Activated B cell treated with CpG ODN at 0.5 μM for 24 hours (primary cell): ENCODE results near the gene KIAA0319L. TPM values are rescaled to one million over a fixed set of nuclear protein-coding genes. Genes with fewer than 3 reads are reported as not detected.

Experiments used
- ATAC-seq: fragments of 200-7000 bp; cut with Tn5 transposase; one replicate; pipeline ENCODE4 v1.10.0; 2021; ENCODE audit warnings: low read depth, mild to moderate bottlenecking, moderate library complexity
- CTCF ChIA-PET: fragments of 350-600 bp; sonication (Branson Sonifier 250); formaldehyde crosslinking; loops from one replicate; lab custom pipeline; 2021; ENCODE audit warnings: antibody characterized with exemption; lab: Charles Lee
- POLR2A ChIA-PET: fragments of 350-600 bp; sonication (Branson Sonifier 250); formaldehyde crosslinking; loops from one replicate; lab custom pipeline; 2021; ENCODE audit warnings: antibody characterized with exemption; lab: Charles Lee
- DNase-seq: peaks from one replicate; pipeline ENCODE4 v3.0.0; 2022
- H3K27ac Mint-ChIP-seq: one replicate; pipeline ENCODE4 v1.8.0; 2020; ENCODE audit warnings: mixed read lengths
- H3K27me3 Mint-ChIP-seq: one replicate; pipeline ENCODE4 v1.8.0; 2021; ENCODE audit warnings: mixed read lengths
- H3K36me3 Mint-ChIP-seq: one replicate; pipeline ENCODE4 v1.8.0; 2021; ENCODE audit warnings: low read depth, mixed read lengths
- H3K4me1 Mint-ChIP-seq: one replicate; pipeline ENCODE4 v1.8.0; 2021; ENCODE audit warnings: mixed read lengths
- H3K4me3 Mint-ChIP-seq: one replicate; pipeline ENCODE4 v1.8.0; 2020; ENCODE audit warnings: mild to moderate bottlenecking, mixed read lengths
- H3K9me3 Mint-ChIP-seq: one replicate; pipeline ENCODE4 v1.8.0; 2020; ENCODE audit warnings: mixed read lengths
- intact Hi-C: fragments of 100-400 bp; cut with micrococcal nuclease; formaldehyde crosslinking; loops from one replicate; pipeline ENCODE4 v1.15.1; 2024
- total RNA-seq: library from RNA; stranded (reverse); gene quantifications from 2 replicates; pipeline ENCODE4 v1.2.3, GENCODE V29; 2022
- TF ChIP-seq, protein P1 (sequence below): fragments of 200-600 bp; IDR thresholded peaks from one replicate; pipeline ENCODE4 v1.8.0; 2022; ENCODE audit warnings: antibody characterized with exemption, mild to moderate bottlenecking

The KIAA0319L gene
- total RNA-seq, 1 donor from 2014 or later = 59.1 TPM

DNA sequence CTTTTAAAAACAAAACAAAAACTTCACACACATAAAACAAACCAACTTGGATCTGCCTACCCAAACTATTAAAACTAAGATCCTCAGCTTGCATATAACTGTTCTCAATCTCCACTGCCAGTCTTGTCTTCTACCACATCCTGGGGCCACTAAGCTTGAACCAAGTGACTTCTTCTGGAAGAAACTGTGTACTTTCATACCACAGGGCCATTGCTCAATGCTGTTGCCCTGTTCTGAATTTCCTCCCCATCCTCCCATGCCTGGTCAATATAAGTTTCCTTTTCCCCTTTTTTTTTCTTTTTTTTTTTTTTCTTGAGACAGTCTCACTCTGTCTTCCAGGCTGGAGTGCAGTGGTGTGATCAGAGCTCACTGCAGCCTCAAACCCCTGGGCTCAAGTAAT is 109.9 kb downstream of the KIAA0319L start:
- no peak overlapping the region for H3K27ac Mint-ChIP-seq

DNA sequence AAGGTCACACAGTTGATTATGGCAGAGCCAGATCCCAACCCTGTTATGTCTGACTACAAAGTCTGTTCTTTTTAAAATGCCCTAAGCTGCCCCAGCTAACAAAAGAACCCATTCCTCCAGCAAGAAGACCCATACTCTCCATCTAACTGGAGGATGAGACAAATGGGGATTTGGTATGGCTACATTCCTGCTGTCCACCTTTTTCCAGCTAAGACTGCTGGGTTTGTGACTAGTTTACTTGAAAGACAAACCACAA is 112.8 kb downstream of the KIAA0319L start:
- no peak overlapping the region for H3K27ac Mint-ChIP-seq
- intact Hi-C loops = no loop called here
- H3K9me3 Mint-ChIP-seq = no peaks in the 10 kb centered on the region
- no peak for DNase-seq
- H3K4me3 Mint-ChIP-seq = no peak overlapping the region
- TF ChIP-seq, protein P1, sequence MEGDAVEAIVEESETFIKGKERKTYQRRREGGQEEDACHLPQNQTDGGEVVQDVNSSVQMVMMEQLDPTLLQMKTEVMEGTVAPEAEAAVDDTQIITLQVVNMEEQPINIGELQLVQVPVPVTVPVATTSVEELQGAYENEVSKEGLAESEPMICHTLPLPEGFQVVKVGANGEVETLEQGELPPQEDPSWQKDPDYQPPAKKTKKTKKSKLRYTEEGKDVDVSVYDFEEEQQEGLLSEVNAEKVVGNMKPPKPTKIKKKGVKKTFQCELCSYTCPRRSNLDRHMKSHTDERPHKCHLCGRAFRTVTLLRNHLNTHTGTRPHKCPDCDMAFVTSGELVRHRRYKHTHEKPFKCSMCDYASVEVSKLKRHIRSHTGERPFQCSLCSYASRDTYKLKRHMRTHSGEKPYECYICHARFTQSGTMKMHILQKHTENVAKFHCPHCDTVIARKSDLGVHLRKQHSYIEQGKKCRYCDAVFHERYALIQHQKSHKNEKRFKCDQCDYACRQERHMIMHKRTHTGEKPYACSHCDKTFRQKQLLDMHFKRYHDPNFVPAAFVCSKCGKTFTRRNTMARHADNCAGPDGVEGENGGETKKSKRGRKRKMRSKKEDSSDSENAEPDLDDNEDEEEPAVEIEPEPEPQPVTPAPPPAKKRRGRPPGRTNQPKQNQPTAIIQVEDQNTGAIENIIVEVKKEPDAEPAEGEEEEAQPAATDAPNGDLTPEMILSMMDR = no peak
- H3K27me3 Mint-ChIP-seq = no peaks in the 10 kb centered on the region
- ChIA-PET POLR2A (no interaction called here), CTCF (no interaction called here)
- H3K36me3 Mint-ChIP-seq = peaks cover 50% of the 10 kb centered on the region
- ATAC-seq = no peak
- no peaks in the 10 kb centered on the region for H3K4me1 Mint-ChIP-seq

More for the DNA sequence above, 109.9 kb downstream of the KIAA0319L start:
- Mint-ChIP-seq H3K27me3 (no peaks in the 10 kb centered on the region), H3K9me3 (no peaks in the 10 kb centered on the region), H3K4me3 (no peak overlapping the region), H3K36me3 (peaks cover 41% of the 10 kb centered on the region), H3K4me1 (no peaks in the 10 kb centered on the region)
- TF ChIP-seq, protein P1 = no peak
- ATAC-seq (no peak), DNase-seq (no peak)
- ChIA-PET POLR2A (no interaction called here), CTCF (interaction anchor here (0.8 to 6.9 kb wide), 4 partner anchors 119 to 325 kb away, joined by 3 to 101 read pairs (median 4); no protein-coding TSS in a partner anchor)
- intact Hi-C loops = no loop called here

DNA sequence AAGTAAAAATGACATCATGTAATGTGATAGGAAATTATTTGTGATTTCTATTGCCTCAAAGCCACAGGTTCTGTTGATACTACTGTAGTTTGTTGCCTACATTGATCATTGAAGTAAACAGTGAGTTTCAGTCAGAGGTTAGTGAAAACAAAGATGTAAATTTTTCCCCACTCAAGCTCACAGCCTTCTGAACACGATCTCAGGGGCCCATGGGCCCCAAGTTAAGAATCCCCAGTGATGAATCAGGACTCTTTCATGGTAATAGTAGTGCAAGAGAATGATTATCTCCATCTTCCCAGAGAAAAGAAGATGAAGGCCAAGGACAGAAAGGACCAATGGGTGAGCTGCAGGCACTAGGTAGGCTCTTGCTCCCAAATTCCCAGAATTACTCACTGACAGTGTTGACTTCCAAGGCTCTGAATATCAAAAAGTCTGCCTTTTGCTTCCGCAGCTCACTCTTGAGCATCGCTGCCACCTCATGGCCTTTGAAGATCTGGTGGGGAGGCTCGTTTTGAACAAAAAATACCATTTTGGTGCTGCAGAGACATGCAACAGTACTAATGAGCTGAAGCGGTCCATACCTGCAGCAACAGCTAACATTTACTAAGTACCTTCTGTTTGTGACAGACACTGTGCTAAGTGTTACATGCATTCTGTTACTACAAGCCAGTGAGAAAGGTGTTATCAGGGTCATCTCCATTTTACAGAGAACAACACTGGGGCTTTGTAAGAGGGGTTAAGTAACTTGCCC is 113.3 kb downstream of the KIAA0319L start:
- Mint-ChIP-seq H3K36me3 (peaks cover 55% of the 10 kb centered on the region), H3K4me1 (no peaks in the 10 kb centered on the region), H3K27me3 (no peaks in the 10 kb centered on the region), H3K9me3 (no peaks in the 10 kb centered on the region), H3K27ac (no peak overlapping the region), H3K4me3 (no peak overlapping the region)
- ATAC-seq (no peak), DNase-seq (no peak)
- ChIA-PET CTCF (no interaction called here), POLR2A (no interaction called here)
- TF ChIP-seq, protein P1 = no peak
- intact Hi-C loops = no loop called here

DNA sequence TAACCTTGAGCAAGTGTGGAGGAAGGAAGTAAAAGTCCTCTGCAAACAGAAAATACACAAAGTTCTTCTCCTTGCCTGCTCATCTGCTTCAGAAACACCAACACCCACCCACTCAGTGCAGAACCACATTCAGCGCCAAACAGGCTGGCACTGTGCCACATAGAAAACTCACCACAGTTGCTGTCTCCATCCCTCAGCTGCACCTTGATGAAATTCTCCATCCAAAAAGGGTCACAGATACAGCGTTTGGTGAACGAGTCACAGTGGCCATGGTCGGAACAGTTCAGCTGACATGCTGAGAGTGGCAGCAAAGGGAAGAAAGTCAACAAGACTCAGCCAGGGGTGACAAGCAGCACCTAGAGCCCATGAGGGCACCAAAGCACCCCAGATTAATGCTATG is 114.5 kb downstream of the KIAA0319L start:
- Mint-ChIP-seq H3K4me3 (no peak overlapping the region), H3K27me3 (no peaks in the 10 kb centered on the region), H3K36me3 (peaks cover 65% of the 10 kb centered on the region), H3K4me1 (no peaks in the 10 kb centered on the region), H3K27ac (no peak overlapping the region), H3K9me3 (no peaks in the 10 kb centered on the region)
- POLR2A ChIA-PET = no interaction called here
- TF ChIP-seq, protein P1 = no peak
- DNase-seq (no peak), ATAC-seq (no peak)
- CTCF ChIA-PET = no interaction called here
- intact Hi-C loops = no loop called here

DNA sequence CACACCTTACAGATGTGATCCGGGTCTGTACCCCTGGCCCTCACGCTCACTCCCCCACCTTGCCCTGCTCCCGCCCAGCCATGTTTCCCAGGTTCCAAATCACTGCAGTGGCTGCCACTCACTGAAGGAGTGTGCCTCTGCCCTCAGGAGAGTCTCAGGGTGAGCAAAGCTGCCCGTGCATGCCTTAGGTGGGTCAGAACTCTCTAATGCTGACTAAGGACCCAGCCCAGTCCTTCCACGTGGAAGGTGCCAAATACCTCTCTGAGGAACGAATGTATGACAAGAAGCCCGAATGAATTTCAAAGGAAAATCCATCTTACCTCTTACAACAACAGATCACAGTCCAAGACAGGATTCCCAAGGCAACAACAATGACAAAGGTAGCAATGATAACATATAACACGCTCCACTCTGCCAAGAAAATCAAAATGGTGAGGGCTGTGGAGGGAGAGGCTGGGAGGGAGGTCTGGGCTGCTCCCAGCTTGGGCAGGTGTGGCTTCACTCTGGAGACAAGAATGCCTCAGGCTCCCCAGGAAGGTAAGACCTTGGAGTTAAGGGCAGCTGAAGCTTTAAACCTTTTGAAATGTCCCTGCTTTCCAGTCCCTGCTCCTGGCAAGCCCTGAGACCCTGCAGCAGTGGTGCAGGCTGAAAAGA is 115.2 kb downstream of the KIAA0319L start:
- POLR2A ChIA-PET = no interaction called here
- no peak for DNase-seq
- Mint-ChIP-seq H3K4me1 (no peaks in the 10 kb centered on the region), H3K27me3 (no peaks in the 10 kb centered on the region), H3K27ac (no peak overlapping the region), H3K4me3 (no peak overlapping the region), H3K36me3 (peaks cover 72% of the 10 kb centered on the region), H3K9me3 (no peaks in the 10 kb centered on the region)
- ATAC-seq = no peak
- TF ChIP-seq, protein P1 = no peak
- intact Hi-C loops = no loop called here
- CTCF ChIA-PET = no interaction called here
